Measurements from ENCODE around the gene HOXC11.

DNA sequence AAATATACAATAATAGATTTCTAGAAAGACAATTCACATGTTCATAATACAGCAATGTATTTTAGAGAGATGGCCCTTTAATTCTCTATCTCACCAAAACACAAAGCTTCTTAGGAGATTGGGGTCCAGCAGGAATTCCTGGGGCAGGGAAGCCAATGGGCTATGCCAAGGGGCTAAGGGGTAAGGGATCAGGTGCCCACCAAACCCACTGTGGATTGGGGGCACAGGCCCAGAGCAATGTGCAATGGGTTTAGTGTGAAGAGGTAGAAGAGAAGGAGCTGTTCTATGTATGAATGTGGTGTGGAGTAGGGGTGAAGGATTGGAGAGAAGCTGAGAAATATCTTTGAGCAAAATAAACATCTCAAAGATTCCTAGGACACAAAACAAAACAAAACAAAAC, 31.7 kb upstream of the HOXC11 start:
- TF ChIP-seq, protein P1, sequence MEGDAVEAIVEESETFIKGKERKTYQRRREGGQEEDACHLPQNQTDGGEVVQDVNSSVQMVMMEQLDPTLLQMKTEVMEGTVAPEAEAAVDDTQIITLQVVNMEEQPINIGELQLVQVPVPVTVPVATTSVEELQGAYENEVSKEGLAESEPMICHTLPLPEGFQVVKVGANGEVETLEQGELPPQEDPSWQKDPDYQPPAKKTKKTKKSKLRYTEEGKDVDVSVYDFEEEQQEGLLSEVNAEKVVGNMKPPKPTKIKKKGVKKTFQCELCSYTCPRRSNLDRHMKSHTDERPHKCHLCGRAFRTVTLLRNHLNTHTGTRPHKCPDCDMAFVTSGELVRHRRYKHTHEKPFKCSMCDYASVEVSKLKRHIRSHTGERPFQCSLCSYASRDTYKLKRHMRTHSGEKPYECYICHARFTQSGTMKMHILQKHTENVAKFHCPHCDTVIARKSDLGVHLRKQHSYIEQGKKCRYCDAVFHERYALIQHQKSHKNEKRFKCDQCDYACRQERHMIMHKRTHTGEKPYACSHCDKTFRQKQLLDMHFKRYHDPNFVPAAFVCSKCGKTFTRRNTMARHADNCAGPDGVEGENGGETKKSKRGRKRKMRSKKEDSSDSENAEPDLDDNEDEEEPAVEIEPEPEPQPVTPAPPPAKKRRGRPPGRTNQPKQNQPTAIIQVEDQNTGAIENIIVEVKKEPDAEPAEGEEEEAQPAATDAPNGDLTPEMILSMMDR (IDR thresholded peaks at IDR 0.05): no peak
- TF ChIP-seq POLR2AphosphoS5 (IDR thresholded peaks at IDR 0.05) (no peak), POLR2A (IDR thresholded peaks at IDR 0.05) (no peak), EP300 (IDR thresholded peaks at IDR 0.05) (no peak)

Data from gastroesophageal sphincter (tissue), 3 donors.